Measurements from ENCODE around the gene GNG12.
"Not testable (repeated sequence)": the region's sequence is repeated elsewhere in the genome, so short reads cannot be mapped to it uniquely, and the experiment has no call there.

Gene GNG12

DNA sequence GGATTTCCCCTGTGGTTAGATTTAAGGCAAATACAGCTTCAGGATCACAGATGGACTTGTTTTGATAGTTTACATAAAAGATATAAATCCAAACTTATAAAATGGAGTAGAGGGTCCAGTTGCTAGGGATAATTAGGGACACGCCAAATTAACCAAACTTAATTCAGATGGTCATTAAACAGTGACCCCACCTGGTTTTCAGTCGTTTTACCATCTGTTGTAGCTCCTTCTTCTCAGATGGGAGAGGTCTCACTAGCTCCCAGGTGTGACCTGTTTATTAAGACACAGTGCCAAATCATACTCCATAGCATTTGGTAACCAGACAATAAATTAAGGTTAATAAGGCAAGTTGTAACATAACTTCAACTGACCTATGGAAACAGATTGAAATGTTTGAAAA is 156.3 kb downstream of the GNG12 start:
- H3K27me3 Mint-ChIP-seq = no peaks in the 10 kb centered on the region
- no peak overlapping the region for H3K27ac Mint-ChIP-seq
- H3K4me3 Mint-ChIP-seq = no peak overlapping the region
- H3K4me1 Mint-ChIP-seq = peaks cover 5 to 8% of the 10 kb centered on the region in 2 donors
- no peaks in the 10 kb centered on the region for H3K36me3 Mint-ChIP-seq
- no peaks in the 10 kb centered on the region for H3K9me3 Mint-ChIP-seq
- DNase-seq (no peak), ATAC-seq (replicated peaks) (no peak)

DNA sequence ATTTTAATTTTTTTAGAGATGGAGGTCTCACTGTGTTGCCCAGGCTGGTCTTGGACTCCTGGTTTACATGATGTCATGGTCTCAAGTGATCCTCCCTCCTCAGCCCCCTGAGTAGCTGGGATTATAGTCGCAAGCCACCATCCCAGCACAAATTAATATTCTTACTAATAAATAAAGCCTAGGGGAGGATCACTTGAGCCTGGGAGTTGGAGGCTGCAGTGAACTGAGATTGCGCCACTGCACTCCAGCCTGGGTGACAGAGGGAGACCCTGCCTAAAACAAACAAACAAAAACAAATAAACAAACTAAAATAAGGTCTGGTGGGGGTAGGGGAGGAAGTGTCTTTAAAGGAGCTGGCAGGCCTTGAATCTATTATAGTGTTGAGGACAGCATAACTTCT is 157.0 kb downstream of the GNG12 start:
- DNase-seq (no peak), ATAC-seq (replicated peaks) (no peak)
- Mint-ChIP-seq H3K9me3 (no peaks in the 10 kb centered on the region), H3K27ac (no peak overlapping the region), H3K36me3 (no peaks in the 10 kb centered on the region), H3K4me1 (peaks cover 5 to 8% of the 10 kb centered on the region in 2 donors), H3K4me3 (no peak overlapping the region), H3K27me3 (no peaks in the 10 kb centered on the region)

- peaks cover 5 to 8% of the 10 kb centered on the region in 2 donors for H3K4me1 Mint-ChIP-seq
- H3K9me3 Mint-ChIP-seq = no peaks in the 10 kb centered on the region
- no peak overlapping the region for H3K27ac Mint-ChIP-seq
Measured at GRCh38 chr1:67675800-67676199, 157.5 kb downstream of the GNG12 start.

DNA sequence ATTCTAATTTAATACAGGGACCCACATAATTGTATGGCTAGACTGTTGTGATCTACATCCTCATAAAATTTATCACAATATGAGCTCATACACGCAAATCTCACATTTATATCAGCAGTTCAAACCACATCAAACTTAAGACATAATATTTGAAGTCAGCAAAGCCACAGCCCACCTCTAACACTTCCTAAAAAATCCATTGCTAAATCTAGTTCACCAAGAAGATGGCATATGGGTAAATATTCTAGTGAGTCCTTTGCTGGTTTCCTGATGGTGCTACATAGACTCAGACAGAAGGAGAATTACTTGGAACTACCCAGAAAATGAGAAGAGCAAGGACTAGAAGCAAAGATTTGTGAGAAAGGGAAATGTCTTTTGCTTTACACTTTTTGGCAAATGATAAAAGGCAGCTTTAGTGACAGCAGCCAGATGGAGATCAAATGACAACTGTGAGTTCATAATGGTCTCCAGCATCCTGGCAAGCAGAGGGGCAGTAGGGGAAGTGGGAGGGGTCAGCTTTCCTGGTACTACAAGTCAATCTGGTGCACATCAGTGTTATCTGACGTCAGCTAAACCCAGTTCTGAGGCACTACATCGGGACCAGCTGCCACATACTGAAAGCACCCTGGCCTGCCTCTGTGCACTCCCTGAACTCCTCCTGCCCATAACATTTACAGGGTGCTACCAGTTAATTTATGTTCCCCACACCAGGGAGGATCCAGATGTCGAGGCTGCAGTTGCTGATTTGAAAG is 158.8 kb downstream of the GNG12 start:
- ATAC-seq (replicated peaks) (peak in 1 of 2 donors; percentile 49), DNase-seq (no peak)
- no peaks in the 10 kb centered on the region for H3K27me3 Mint-ChIP-seq
- no peaks in the 10 kb centered on the region for H3K9me3 Mint-ChIP-seq
- no peaks in the 10 kb centered on the region for H3K36me3 Mint-ChIP-seq
- no peak overlapping the region for H3K4me3 Mint-ChIP-seq
- peaks cover 5 to 8% of the 10 kb centered on the region in 2 donors for H3K4me1 Mint-ChIP-seq
- no peak overlapping the region for H3K27ac Mint-ChIP-seq

More at GRCh38 chr1:67675800-67676199, 157.5 kb downstream of the GNG12 start:
- no peaks in the 10 kb centered on the region for H3K27me3 Mint-ChIP-seq
- ATAC-seq (replicated peaks) (peak; percentile 47 to 77), DNase-seq (no peak)
- no peaks in the 10 kb centered on the region for H3K36me3 Mint-ChIP-seq
- no peak overlapping the region for H3K4me3 Mint-ChIP-seq

DNA sequence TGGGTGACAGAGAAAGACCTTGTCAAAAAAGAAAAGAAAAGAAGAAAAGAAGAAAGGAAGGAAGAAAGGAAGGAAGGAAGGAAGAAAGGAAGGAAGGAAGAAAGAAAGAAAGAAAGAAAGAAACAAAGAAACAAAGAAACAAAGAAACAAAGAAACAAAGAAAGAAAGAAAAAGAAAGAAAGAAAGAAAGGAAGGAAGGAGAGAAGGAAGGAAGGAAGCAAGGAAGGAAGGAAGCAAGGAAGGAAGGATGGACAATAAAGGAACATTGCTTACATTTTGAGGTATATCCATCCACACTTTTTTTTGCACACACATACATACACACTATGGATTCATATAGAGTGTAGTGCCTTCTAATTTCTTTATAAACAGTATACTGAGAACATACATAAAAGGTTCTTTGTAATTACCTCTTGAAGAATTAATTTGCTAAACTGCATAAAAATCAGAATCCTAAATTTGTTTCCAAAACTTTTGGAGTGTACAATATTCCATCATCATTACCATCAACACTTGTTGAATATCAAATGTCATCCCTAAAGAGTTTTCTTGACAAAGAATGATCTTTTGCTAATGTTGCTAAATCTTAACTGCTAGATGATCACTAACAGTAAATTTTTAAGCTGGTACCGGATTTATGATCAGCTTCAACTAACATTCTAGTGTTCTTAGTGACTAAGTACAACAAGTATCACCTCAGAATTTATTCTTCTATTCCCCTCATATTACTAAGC is 159.6 kb downstream of the GNG12 start:
- H3K36me3 Mint-ChIP-seq = no peaks in the 10 kb centered on the region
- ATAC-seq (replicated peaks) (no peak), DNase-seq (no peak)
- no peak overlapping the region for H3K4me3 Mint-ChIP-seq
- peaks cover 3 to 4% of the 10 kb centered on the region in 2 donors for H3K27me3 Mint-ChIP-seq
- peaks cover 5 to 8% of the 10 kb centered on the region in 2 donors for H3K4me1 Mint-ChIP-seq
- no peaks in the 10 kb centered on the region for H3K9me3 Mint-ChIP-seq
- no peak overlapping the region for H3K27ac Mint-ChIP-seq

GRCh38 chr1:67672260-67672803 is 160.9 kb downstream of the GNG12 start:
- Mint-ChIP-seq H3K27me3 (peaks cover 9 to 12% of the 10 kb centered on the region in 2 donors), H3K9me3 (no peaks in the 10 kb centered on the region), H3K27ac (no peak overlapping the region), H3K4me1 (peaks cover 5 to 8% of the 10 kb centered on the region in 2 donors), H3K4me3 (no peak overlapping the region), H3K36me3 (no peaks in the 10 kb centered on the region)
- ATAC-seq (replicated peaks) (no peak), DNase-seq (no peak)

GRCh38 chr1:67668660-67669059 is 164.6 kb downstream of the GNG12 start:
- ATAC-seq (replicated peaks) (no peak), DNase-seq (no peak)
- no peak overlapping the region for H3K4me3 Mint-ChIP-seq
- no peaks in the 10 kb centered on the region for H3K9me3 Mint-ChIP-seq
- no peak overlapping the region for H3K27ac Mint-ChIP-seq
- H3K36me3 Mint-ChIP-seq = no peaks in the 10 kb centered on the region
- H3K27me3 Mint-ChIP-seq = peaks cover 9 to 12% of the 10 kb centered on the region in 2 donors
- H3K4me1 Mint-ChIP-seq = no peaks in the 10 kb centered on the region

DNA sequence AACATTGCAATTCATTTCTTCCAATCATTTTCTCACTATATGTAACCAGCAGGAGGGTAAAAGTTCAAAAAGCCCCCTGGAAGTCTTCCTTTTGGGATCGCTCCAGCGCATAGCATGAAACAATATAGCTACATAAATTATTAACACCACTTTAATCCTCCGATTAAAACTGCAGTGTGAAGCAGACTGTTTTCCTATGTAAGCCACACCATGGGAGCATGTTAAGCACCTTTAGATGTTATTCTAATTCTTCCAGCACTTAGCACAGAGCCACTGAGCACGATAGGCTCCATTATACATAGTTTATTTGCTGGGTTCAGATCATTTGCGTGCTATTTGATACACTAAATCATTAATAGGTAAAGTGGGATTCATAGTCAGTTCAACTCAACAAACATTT is 166.6 kb downstream of the GNG12 start:
- H3K27ac Mint-ChIP-seq = no peak overlapping the region
- H3K27me3 Mint-ChIP-seq = peaks cover 10 to 12% of the 10 kb centered on the region in 2 donors
- DNase-seq (no peak), ATAC-seq (replicated peaks) (no peak)
- no peaks in the 10 kb centered on the region for H3K9me3 Mint-ChIP-seq
- no peak overlapping the region for H3K4me3 Mint-ChIP-seq
- H3K36me3 Mint-ChIP-seq = no peaks in the 10 kb centered on the region
- no peaks in the 10 kb centered on the region for H3K4me1 Mint-ChIP-seq

DNA sequence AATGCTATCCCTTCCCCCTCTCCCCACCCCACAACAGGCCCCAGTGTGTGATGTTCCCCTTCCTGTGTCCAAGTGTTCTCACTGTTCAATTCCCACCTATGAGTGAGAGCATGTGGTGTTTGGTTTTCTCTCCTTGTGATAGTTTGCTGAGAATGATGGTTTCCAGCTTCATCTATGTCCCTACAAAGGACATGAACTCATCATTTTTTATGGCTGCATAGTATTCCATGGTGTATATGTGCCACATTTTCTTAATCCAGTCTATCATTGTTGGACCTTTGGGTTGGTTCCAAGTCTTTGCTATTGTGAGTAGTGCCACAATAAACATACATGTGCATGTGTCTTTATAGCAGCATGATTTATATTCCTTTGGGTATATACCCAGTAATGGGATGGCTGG is 168.0 kb downstream of the GNG12 start:
- H3K27ac Mint-ChIP-seq, H3K4me3 Mint-ChIP-seq: not testable (repeated sequence)

GRCh38 chr1:67664048-67664447 is 169.2 kb downstream of the GNG12 start:
- no peaks in the 10 kb centered on the region for H3K36me3 Mint-ChIP-seq
- DNase-seq = no peak
- ATAC-seq (replicated peaks) = no peak
- H3K27me3 Mint-ChIP-seq = peaks cover 23 to 28% of the 10 kb centered on the region in 2 donors
- H3K4me1 Mint-ChIP-seq = no peaks in the 10 kb centered on the region
- H3K27ac Mint-ChIP-seq = no peak overlapping the region
- H3K4me3 Mint-ChIP-seq = no peak overlapping the region
- H3K9me3 Mint-ChIP-seq = no peaks in the 10 kb centered on the region

More for the DNA sequence above, 168.0 kb downstream of the GNG12 start:
- H3K36me3 Mint-ChIP-seq; ATAC-seq (replicated peaks); DNase-seq; H3K4me1 Mint-ChIP-seq; H3K9me3 Mint-ChIP-seq: not testable (repeated sequence)
- peaks cover 18 to 23% of the 10 kb centered on the region in 2 donors for H3K27me3 Mint-ChIP-seq

DNA sequence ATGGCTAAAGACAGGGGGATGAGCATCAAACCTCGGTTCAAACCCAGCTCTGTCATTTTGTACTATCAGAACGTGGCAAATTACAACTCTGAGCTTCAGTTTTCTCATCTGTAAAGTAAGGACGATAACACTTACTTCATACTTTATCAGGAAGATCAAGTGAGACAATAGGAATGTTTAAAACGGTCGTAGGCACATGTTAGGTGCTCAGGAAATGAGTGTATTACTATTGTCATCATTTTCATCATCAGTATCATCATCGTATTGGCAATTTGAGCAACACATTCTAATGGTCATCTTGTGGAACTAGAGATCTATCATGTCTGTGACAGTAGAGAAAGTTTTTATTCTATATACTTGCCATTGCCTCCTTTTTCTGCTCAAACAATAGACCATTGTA is 170.4 kb downstream of the GNG12 start:
- DNase-seq = no peak
- Mint-ChIP-seq H3K4me1 (no peaks in the 10 kb centered on the region), H3K27ac (no peak overlapping the region), H3K36me3 (no peaks in the 10 kb centered on the region), H3K9me3 (no peaks in the 10 kb centered on the region), H3K27me3 (peaks cover 11 to 19% of the 10 kb centered on the region in 2 donors), H3K4me3 (no peak overlapping the region)
- no peak for ATAC-seq (replicated peaks)

GRCh38 chr1:67659229-67659628 is 174.0 kb downstream of the GNG12 start:
- Mint-ChIP-seq H3K4me3 (no peak overlapping the region), H3K4me1 (no peaks in the 10 kb centered on the region), H3K27ac (no peak overlapping the region), H3K36me3 (no peaks in the 10 kb centered on the region), H3K9me3 (no peaks in the 10 kb centered on the region), H3K27me3 (peaks cover 10 to 19% of the 10 kb centered on the region in 2 donors)
- DNase-seq (no peak), ATAC-seq (replicated peaks) (no peak)

GRCh38 chr1:67657152-67657551 is 176.1 kb downstream of the GNG12 start:
- H3K27ac Mint-ChIP-seq; H3K36me3 Mint-ChIP-seq; H3K4me3 Mint-ChIP-seq; H3K9me3 Mint-ChIP-seq; DNase-seq; H3K4me1 Mint-ChIP-seq; ATAC-seq (replicated peaks): not testable (repeated sequence)
- H3K27me3 Mint-ChIP-seq = peaks cover 10 to 19% of the 10 kb centered on the region in 2 donors

- DNase-seq (no peak), ATAC-seq (replicated peaks) (no peak)
- Mint-ChIP-seq H3K9me3 (no peaks in the 10 kb centered on the region), H3K27ac (no peak overlapping the region), H3K4me3 (no peak overlapping the region), H3K36me3 (no peaks in the 10 kb centered on the region), H3K4me1 (no peaks in the 10 kb centered on the region), H3K27me3 (peaks cover 7% of the 10 kb centered on the region in 2 donors)
Measured at GRCh38 chr1:67655581-67655980, 177.7 kb downstream of the GNG12 start.

GRCh38 chr1:67653304-67653703 is 180.0 kb downstream of the GNG12 start:
- H3K36me3 Mint-ChIP-seq = no peaks in the 10 kb centered on the region
- no peak overlapping the region for H3K4me3 Mint-ChIP-seq
- no peaks in the 10 kb centered on the region for H3K9me3 Mint-ChIP-seq
- H3K4me1 Mint-ChIP-seq = no peaks in the 10 kb centered on the region
- no peaks in the 10 kb centered on the region for H3K27me3 Mint-ChIP-seq
- H3K27ac Mint-ChIP-seq = no peak overlapping the region
- ATAC-seq (replicated peaks) (no peak), DNase-seq (no peak)
